ENCODE measurements around the gene FAM20B. TPM values are rescaled to one million over a fixed set of nuclear protein-coding genes. Genes with fewer than 3 reads are reported as not detected.

The FAM20B gene
- total and polyA plus RNA-seq, 10 donors: 5.8 to 38.0 (median 24.7) TPM

DNA sequence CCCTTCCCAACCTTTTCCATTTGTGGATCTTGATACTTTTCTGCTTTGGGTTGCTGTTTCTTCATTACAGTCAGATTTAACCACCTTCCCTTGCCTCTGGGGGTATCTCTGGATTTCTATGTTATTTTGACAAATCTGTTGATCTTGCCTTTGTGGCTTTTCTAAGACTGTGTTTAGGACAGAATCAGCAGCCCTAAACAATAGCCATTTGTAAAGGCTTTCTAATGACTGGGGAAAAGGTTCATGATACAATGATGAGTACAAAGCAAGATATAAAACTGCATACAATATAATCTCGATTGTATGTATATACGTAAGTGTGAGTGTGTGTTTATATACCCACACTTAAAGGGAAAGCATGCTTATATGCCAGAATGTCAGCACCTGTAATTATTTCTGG, 27.8 kb downstream of the FAM20B start:
- Histone ChIP-seq H3K27ac (peak overlapping the region in 1 of 8 donors; percentile 14), H3K4me1 (no peaks in the 10 kb centered on the region), H3K27me3 (replicated peaks in 1 of 7) (no peaks in the 10 kb centered on the region), H3K4me3 (no peak overlapping the region), H3K9me3 (peaks cover 0 to 6% (median 0%) of the 10 kb centered on the region in 8 donors), H3K36me3 (peaks cover 0 to 61% (median 13%) of the 10 kb centered on the region in 6 donors)
- intact Hi-C loops (cut with DNase I; ENCODE audit: low total_unique reads): no loop called here
- DNase-seq: no peak
- TF ChIP-seq POLR2AphosphoS5 (IDR thresholded peaks at IDR 0.05) (no peak), POLR2A (IDR thresholded peaks at IDR 0.05) (no peak)
- TF ChIP-seq, protein P1, sequence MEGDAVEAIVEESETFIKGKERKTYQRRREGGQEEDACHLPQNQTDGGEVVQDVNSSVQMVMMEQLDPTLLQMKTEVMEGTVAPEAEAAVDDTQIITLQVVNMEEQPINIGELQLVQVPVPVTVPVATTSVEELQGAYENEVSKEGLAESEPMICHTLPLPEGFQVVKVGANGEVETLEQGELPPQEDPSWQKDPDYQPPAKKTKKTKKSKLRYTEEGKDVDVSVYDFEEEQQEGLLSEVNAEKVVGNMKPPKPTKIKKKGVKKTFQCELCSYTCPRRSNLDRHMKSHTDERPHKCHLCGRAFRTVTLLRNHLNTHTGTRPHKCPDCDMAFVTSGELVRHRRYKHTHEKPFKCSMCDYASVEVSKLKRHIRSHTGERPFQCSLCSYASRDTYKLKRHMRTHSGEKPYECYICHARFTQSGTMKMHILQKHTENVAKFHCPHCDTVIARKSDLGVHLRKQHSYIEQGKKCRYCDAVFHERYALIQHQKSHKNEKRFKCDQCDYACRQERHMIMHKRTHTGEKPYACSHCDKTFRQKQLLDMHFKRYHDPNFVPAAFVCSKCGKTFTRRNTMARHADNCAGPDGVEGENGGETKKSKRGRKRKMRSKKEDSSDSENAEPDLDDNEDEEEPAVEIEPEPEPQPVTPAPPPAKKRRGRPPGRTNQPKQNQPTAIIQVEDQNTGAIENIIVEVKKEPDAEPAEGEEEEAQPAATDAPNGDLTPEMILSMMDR (IDR thresholded peaks at IDR 0.05 in 8 of 11, conservative IDR thresholded peaks at IDR 0.05 in 3 of 11): no peak
- 92 to 98% (median 97%) methylated on average over 2 of the region's 2 CpGs for WGBS, 5 donors

DNA sequence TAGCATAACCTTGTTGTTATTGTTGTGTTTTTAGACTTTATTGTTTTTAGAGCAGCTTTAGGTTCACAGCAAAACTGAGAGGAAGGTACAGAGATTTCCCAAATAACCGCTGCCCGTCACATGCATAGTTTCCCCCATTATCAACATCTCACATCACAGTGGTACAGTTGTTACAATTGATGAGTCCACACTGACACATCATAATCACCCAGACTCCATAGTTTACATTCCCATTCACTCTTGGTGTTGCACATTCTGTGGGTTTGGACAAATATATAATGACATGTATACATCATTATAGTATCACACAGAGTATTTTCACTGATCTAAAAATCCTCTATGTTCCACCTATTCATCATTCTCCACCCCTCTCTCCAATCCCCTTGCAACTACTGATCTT, 30.2 kb downstream of the FAM20B start:
- WGBS, 5 donors: 97 to 100% (median 99%) methylated on average over 2 of the region's 2 CpGs
- H3K27me3 ChIP-seq (replicated peaks in 1 of 7): no peaks in the 10 kb centered on the region
- no peaks in the 10 kb centered on the region for H3K4me1 ChIP-seq
- peaks cover 0 to 50% (median 13%) of the 10 kb centered on the region in 6 donors for H3K36me3 ChIP-seq
- DNase-seq: no peak
- H3K27ac ChIP-seq: no peak overlapping the region
- no peak overlapping the region for H3K4me3 ChIP-seq
- H3K9me3 ChIP-seq: peaks cover 0 to 6% (median 0%) of the 10 kb centered on the region in 8 donors
- intact Hi-C loops (cut with DNase I; ENCODE audit: low total_unique reads): no loop called here
- no peak for TF ChIP-seq POLR2AphosphoS5 (IDR thresholded peaks at IDR 0.05)
- no peak for TF ChIP-seq POLR2A (IDR thresholded peaks at IDR 0.05)
- TF ChIP-seq, protein P1 (IDR thresholded peaks at IDR 0.05 in 8 of 11, conservative IDR thresholded peaks at IDR 0.05 in 3 of 11): no peak

DNA sequence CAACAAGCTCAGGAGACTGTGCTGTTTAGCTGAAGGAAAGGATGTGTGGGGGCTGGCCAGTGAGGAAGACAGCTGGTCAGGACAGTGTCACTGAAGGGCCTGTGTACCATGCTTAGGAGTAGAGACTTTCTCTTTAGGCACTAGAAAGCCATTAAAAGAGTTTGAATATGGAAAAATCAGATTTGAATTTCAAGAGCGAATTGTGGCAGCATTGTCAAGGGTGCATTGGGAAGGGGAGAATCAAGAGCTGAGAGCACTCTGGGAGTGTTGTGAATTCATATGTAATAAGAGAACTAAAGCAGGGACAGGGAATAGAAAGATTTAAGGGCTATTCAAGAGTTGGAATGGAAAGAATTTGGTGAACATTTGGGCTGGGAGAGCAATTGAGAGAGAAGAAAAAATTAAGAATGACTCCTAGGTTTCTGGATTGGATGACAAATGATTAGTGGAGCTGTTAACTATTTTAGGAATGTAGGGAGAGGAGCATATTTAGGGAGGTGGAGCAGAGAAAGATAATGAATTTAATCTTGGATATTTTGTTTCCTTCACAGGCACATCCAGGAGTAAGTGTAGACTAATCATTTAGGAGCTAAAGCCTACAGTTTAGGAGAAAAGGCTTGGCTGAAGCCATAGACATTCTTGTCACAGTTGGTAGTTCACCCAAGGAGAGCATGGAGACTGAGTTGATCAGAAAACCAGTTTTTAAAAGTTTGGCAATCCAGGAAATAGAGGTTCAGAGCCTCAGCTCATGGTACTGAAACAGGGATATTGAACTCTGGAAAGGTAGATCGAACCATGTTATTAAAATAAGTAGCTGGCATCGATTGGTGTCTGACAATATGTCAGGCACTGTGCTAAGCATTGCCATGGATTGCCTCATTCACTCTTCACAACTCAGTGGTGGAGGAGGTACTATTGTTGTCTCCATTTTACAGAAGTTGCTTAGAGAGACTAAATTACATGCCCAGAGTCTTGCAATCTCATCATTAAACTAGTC, 33.1 kb downstream of the FAM20B start:
- WGBS, 5 donors: 89 to 97% (median 94%) methylated on average over 3 of the region's 3 CpGs
- Histone ChIP-seq H3K27me3 (replicated peaks in 1 of 7) (no peaks in the 10 kb centered on the region), H3K27ac (no peak overlapping the region), H3K4me1 (no peaks in the 10 kb centered on the region), H3K36me3 (peaks cover 0 to 63% (median 18%) of the 10 kb centered on the region in 6 donors), H3K4me3 (no peak overlapping the region), H3K9me3 (peaks cover 0 to 6% (median 0%) of the 10 kb centered on the region in 8 donors)
- intact Hi-C loops (cut with DNase I; ENCODE audit: low total_unique reads): no loop called here
- no peak for DNase-seq
- TF ChIP-seq, protein P1 (IDR thresholded peaks at IDR 0.05 in 8 of 11, conservative IDR thresholded peaks at IDR 0.05 in 3 of 11): no peak
- TF ChIP-seq POLR2AphosphoS5 (IDR thresholded peaks at IDR 0.05) (no peak), POLR2A (IDR thresholded peaks at IDR 0.05) (no peak)

Measured in spleen (tissue), 11 donors.